Uterus (tissue), 2 donors: ENCODE results near the gene PPP1R9A.

ENCODE experiments used
- POLR2A ChIP-seq, 2 donors: fragments of 450-650 bp; IDR thresholded peaks; one replicate each; pipeline ENCODE4 v1.6.1; 2016; ENCODE audit warnings: antibody characterized with exemption in 2 of 2, mild to moderate bottlenecking in 1 of 2, moderate library complexity in 1 of 2
- TF ChIP-seq, protein P1 (sequence below), 4 experiments: fragments of 200-600 bp in 2 of 4; fragments of 450-650 bp in 2 of 4; sonication (generic) in 2 of 4; IDR thresholded peaks; one replicate each; pipeline ENCODE4 v1.5.1; 2016 to 2019; ENCODE audit warnings: antibody characterized with exemption in 4 of 4, mild to moderate bottlenecking in 2 of 4, moderate library complexity in 1 of 4

DNA sequence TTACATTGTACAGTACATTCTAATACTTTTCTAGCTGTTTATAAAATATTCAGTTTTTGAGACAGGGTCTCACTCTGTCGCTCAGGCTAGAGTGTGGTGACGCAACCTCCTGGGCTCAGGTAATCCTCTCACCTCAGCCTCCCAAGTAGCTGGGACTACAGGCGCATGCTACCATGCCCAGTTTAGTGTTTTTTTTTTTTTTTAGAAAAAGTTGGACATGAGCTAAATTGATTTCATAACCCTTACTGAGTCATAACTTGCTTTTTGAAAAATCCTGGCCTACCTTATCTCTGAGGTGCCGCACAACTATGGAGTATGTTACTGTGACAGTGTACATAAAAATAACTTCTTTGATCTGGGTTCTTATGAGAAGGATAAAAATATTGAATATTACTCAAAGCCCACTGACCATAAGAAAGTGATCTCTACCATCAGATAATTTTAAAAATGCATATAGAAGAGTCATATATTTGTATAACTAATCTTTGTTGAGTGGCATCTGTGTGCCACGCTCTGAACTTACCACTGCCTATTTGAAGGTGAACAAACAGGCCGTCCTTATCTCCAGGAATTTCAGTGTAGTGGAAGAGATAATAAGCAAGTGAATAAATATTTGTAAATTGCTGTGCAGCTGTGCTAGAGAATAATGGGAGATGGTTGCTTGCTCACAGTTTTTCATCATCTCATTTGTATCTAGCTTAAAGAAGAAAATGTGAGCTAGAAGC, 73.2 kb downstream of the PPP1R9A start:
- TF ChIP-seq, protein P1, sequence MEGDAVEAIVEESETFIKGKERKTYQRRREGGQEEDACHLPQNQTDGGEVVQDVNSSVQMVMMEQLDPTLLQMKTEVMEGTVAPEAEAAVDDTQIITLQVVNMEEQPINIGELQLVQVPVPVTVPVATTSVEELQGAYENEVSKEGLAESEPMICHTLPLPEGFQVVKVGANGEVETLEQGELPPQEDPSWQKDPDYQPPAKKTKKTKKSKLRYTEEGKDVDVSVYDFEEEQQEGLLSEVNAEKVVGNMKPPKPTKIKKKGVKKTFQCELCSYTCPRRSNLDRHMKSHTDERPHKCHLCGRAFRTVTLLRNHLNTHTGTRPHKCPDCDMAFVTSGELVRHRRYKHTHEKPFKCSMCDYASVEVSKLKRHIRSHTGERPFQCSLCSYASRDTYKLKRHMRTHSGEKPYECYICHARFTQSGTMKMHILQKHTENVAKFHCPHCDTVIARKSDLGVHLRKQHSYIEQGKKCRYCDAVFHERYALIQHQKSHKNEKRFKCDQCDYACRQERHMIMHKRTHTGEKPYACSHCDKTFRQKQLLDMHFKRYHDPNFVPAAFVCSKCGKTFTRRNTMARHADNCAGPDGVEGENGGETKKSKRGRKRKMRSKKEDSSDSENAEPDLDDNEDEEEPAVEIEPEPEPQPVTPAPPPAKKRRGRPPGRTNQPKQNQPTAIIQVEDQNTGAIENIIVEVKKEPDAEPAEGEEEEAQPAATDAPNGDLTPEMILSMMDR (IDR thresholded peaks at IDR 0.05), result no peak
- no peak for TF ChIP-seq POLR2A (IDR thresholded peaks at IDR 0.05)
